RWPE1 (cell line): ENCODE measurements around the gene CD109.

Source experiments
- CTCF ChIA-PET: fragments of 350-600 bp; sonication (Branson Sonifier 250); formaldehyde crosslinking; extraction: SDS; loops from one replicate; lab custom pipeline; 2021; lab: Yijun Ruan, JAX
- POLR2A ChIA-PET: fragments of 400-600 bp; formaldehyde crosslinking; extraction: SDS; loops from one replicate; lab custom pipeline; 2020; ENCODE audit warnings: antibody characterized with exemption; ENCODE audit not compliant: low non-redundant PET; lab: Yijun Ruan, JAX
- DNase-seq: peaks from one replicate; pipeline ENCODE4 v3.0.0; 2012; ENCODE audit warnings: low spot score
- H3K27ac ChIP-seq: fragments of 450-650 bp; 2 replicates; pipeline ENCODE4 v1.5.1; 2017
- CTCF ChIP-seq: fragments of 450-650 bp; conservative IDR thresholded peaks from 2 replicates; pipeline ENCODE4 v1.5.1; 2017; ENCODE audit warnings: low read depth, mild to moderate bottlenecking

Gene CD109

GRCh38 chr6:73655341-73655917 lies 40.6 kb upstream of the CD109 start:
- CTCF ChIA-PET: no interaction called here
- no peak for DNase-seq
- TF ChIP-seq CTCF: no peak
- no peak overlapping the region for H3K27ac ChIP-seq
- POLR2A ChIA-PET: no interaction called here

- CTCF ChIA-PET: interaction anchor here (0.7 kb wide), 1 partner anchor 837 kb away, joined by 3 read pairs; no protein-coding TSS in a partner anchor
- TF ChIP-seq CTCF: no peak
- no peak for DNase-seq
- H3K27ac ChIP-seq: no peak overlapping the region
- POLR2A ChIA-PET: no interaction called here
Observed at GRCh38 chr6:73656531-73657145, 39.4 kb upstream of the CD109 start.

- CTCF ChIA-PET: interaction anchor here (0.7 kb wide), 1 partner anchor 838 kb away, joined by 3 read pairs; no protein-coding TSS in a partner anchor
- H3K27ac ChIP-seq: no peak overlapping the region
- no peak for TF ChIP-seq CTCF
- DNase-seq: no peak
- POLR2A ChIA-PET: no interaction called here
Observed at GRCh38 chr6:73657201-73657600, 38.8 kb upstream of the CD109 start.

- TF ChIP-seq CTCF: no peak
- no peak overlapping the region for H3K27ac ChIP-seq
- ChIA-PET CTCF (interaction anchor here (1.0 kb wide), 1 partner anchor 11 kb away, joined by 3 read pairs; no protein-coding TSS in a partner anchor), POLR2A (no interaction called here)
- no peak for DNase-seq
Observed at GRCh38 chr6:73664701-73665100, 31.3 kb upstream of the CD109 start.

- CTCF ChIA-PET: interaction anchor here (0.6 to 1.0 kb wide), 2 partner anchors 10 to 13 kb away, joined by 3 read pairs; no protein-coding TSS in a partner anchor
- POLR2A ChIA-PET: no interaction called here
Observed at GRCh38 chr6:73665686-73666319, 30.2 kb upstream of the CD109 start.

GRCh38 chr6:73666393-73666792 lies 29.6 kb upstream of the CD109 start:
- ChIA-PET POLR2A (no interaction called here), CTCF (no interaction called here)
- no peak for TF ChIP-seq CTCF
- DNase-seq: no peak
- no peak overlapping the region for H3K27ac ChIP-seq

More at GRCh38 chr6:73665686-73666319, 30.2 kb upstream of the CD109 start:
- no peak overlapping the region for H3K27ac ChIP-seq
- DNase-seq: no peak
- TF ChIP-seq CTCF: no peak
